HepG2 (cell line): Measurements from ENCODE around the gene MGAT1. TPM values are rescaled to one million over a fixed set of nuclear protein-coding genes. Genes with fewer than 3 reads are reported as not detected.

ENCODE experiments used
- ATAC-seq: fragments of 200-7000 bp; cut with Tn5 transposase; 3 replicates; pipeline ENCODE4 v1.9.1; 2020; ENCODE audit warnings: mild to moderate bottlenecking, moderate library complexity
- BruUV-seq: library from RNA; stranded (reverse); fragments of 400-500 nt; replicated peaks from 2 replicates; lab custom pipeline; 2021; lab: Mats Ljungman, UMichigan
- CTCF ChIA-PET: fragments of 300-600 bp; formaldehyde crosslinking; extraction: SDS; loops from one replicate; lab custom pipeline; 2021; ENCODE audit warnings: low total read pairs, inconsistent platforms, low intra/inter-chr PET ratio; lab: Yijun Ruan, JAX
- POLR2A ChIA-PET: fragments of 350-600 bp; sonication (Branson Sonifier 250); formaldehyde crosslinking; loops from one replicate; lab custom pipeline; 2020; ENCODE audit warnings: antibody characterized with exemption, inconsistent platforms; lab: Yijun Ruan, JAX
- DNase-seq: peaks from one replicate; pipeline ENCODE4 v3.0.0-alpha.2; 2015; ENCODE audit warnings: low spot score
- FAIRE-seq: peaks from 3 replicates; lab custom pipeline; 2011; peaks lifted over from hg19 to GRCh38; lab: Jason Lieb, UNC
- H2AFZ ChIP-seq: one replicate; pipeline ENCODE4 v1.6.1; 2011; ENCODE audit warnings: low read length, inconsistent platforms
- H3K27ac ChIP-seq: fragments of 300-600 bp; 3 replicates; pipeline ENCODE4 v1.8.0; 2011; ENCODE audit warnings: mixed run types, mild to moderate bottlenecking, mixed read lengths, low read length, inconsistent platforms; ENCODE audit not compliant: insufficient read depth; ENCODE audit errors: extremely low read length
- H3K27me3 ChIP-seq, 2 experiments: fragments of 200-600 bp in 1 of 2; 2 replicates in 1 of 2; 3 replicates in 1 of 2; pipeline versions ENCODE4 v1.6.0 to v1.8.0; 2011; ENCODE audit warnings: low read length in 2 of 2, mild to moderate bottlenecking in 2 of 2, moderate library complexity in 2 of 2, inconsistent platforms in 1 of 2; ENCODE audit not compliant: insufficient read depth in 2 of 2, control insufficient read depth in 1 of 2
- H3K36me3 ChIP-seq, 2 experiments: fragments of 200-600 bp in 1 of 2; replicated peaks in 1 of 2; 2 replicates in 1 of 2; 3 replicates in 1 of 2; pipeline versions ENCODE4 v1.5.1 to v1.8.0; 2011; ENCODE audit warnings: low read length in 2 of 2, inconsistent platforms in 1 of 2; ENCODE audit not compliant: insufficient read depth in 2 of 2, control insufficient read depth in 1 of 2
- H3K4me1 ChIP-seq: 2 replicates; pipeline ENCODE4 v1.5.1; 2012; ENCODE audit warnings: low read length, inconsistent platforms; ENCODE audit not compliant: insufficient read depth
- H3K4me2 ChIP-seq: 2 replicates; pipeline ENCODE4 v1.6.0; 2011; ENCODE audit warnings: low read depth, low read length, inconsistent platforms
- H3K4me3 ChIP-seq, 3 experiments: fragments of 200-600 bp in 1 of 3; sonication (generic), shearing (Covaris generic) in 1 of 3; replicated peaks in 1 of 3; 2 replicates each; pipeline ENCODE4 v1.5.1; 2011 to 2016; ENCODE audit warnings: low read length in 3 of 3, inconsistent platforms in 2 of 3, low read depth in 2 of 3, mild to moderate bottlenecking in 2 of 3, control low read depth in 1 of 3, mixed read lengths in 1 of 3; ENCODE audit not compliant: insufficient read depth in 1 of 3
- H3K79me2 ChIP-seq: one replicate; pipeline ENCODE4 v1.6.1; 2011; ENCODE audit warnings: low read length, inconsistent platforms; ENCODE audit not compliant: insufficient read depth
- H3K9ac ChIP-seq: 2 replicates; pipeline ENCODE4 v1.6.0; 2011; ENCODE audit warnings: mild to moderate bottlenecking, low read depth, low read length, inconsistent platforms; ENCODE audit not compliant: insufficient read depth
- H3K9me3 ChIP-seq: 2 replicates; pipeline ENCODE4 v1.5.1; 2012; ENCODE audit warnings: mild to moderate bottlenecking, low read length
- H4K20me1 ChIP-seq: 2 replicates; pipeline ENCODE4 v1.6.0; 2011; ENCODE audit warnings: inconsistent platforms, mild to moderate bottlenecking, low read length, moderate library complexity; ENCODE audit not compliant: insufficient read depth
- CENPT ChIP-seq: sonication (generic); formaldehyde crosslinking; IDR thresholded peaks from 2 replicates; pipeline ENCODE4 v1.8.0; 2022; ENCODE audit warnings: low read depth, mild to moderate bottlenecking, moderate library complexity, missing genetic modification reagents
- PRPF4 ChIP-seq: fragments of 200-400 bp; formaldehyde crosslinking; IDR thresholded peaks from 2 replicates; pipeline ENCODE4 v1.6.1; 2016; ENCODE audit warnings: low read length, low read depth; ENCODE audit not compliant: poor library complexity, severe bottlenecking
- RNF2 ChIP-seq: fragments of 450-650 bp; conservative IDR thresholded peaks from 2 replicates; pipeline ENCODE4 v1.6.1; 2016; ENCODE audit warnings: low read depth
- ZNF329 ChIP-seq: sonication (generic); formaldehyde crosslinking; IDR thresholded peaks from 2 replicates; pipeline ENCODE4 v1.9.0; 2021; ENCODE audit warnings: low read depth, mild to moderate bottlenecking, missing genetic modification reagents
- ZSCAN22 ChIP-seq: sonication (generic); formaldehyde crosslinking; IDR thresholded peaks from 2 replicates; pipeline ENCODE4 v1.4.0; 2020; ENCODE audit warnings: mild to moderate bottlenecking, missing genetic modification reagents
- WGBS: methylation state at CpG from one replicate; pipeline ENCODE4 v1.1.6; 2017; ENCODE audit warnings: low lambda C conversion rate; 5-methylcytosine and 5-hydroxymethylcytosine counted together
- in situ Hi-C: cut with HindIII; loops from 2 replicates; pipeline ENCODE4 v1.10.0; 2017; ENCODE audit warnings: low pct_unique_long_range_greater_than_20kb; ENCODE audit not compliant: extremely low pct_ligation_motif_present
- intact Hi-C: fragments of 100-400 bp; cut with micrococcal nuclease; formaldehyde crosslinking; loops from one replicate; pipeline ENCODE4 v1.10.0; 2022; ENCODE audit not compliant: unreplicated experiment
- polyA plus RNA-seq, 8 experiments: library from polyadenylated mRNA; depleted of rRNA in 3 of 8; stranded (reverse) in 7 of 8; unstranded in 1 of 8; fragments of >200 nt; fragmentation: Illumina TruSeq in 4 of 8; extraction: Trizol in 4 of 8; gene quantifications; 2 replicates each; pipeline versions ENCODE4 v1.2.1 to v1.2.3, GENCODE V29; 2011 to 2016; ENCODE audit warnings: low read depth in 4 of 8, missing spikeins in 1 of 8, mixed read lengths in 1 of 8; ENCODE audit not compliant: insufficient read depth in 1 of 8
- total RNA-seq, 5 experiments: library from RNA; depleted of rRNA; stranded (reverse); fragments of >200 nt; fragmentation: Illumina TruSeq; extraction: Trizol; gene quantifications; 2 replicates each; pipeline ENCODE4 v1.2.3, GENCODE V29; 2016; ENCODE audit warnings: low read depth in 1 of 5
- TF ChIP-seq, protein P1 (sequence below): sonication (generic); formaldehyde crosslinking; IDR thresholded peaks from 2 replicates; pipeline ENCODE4 v1.9.0; 2021; ENCODE audit warnings: mild to moderate bottlenecking, missing genetic modification reagents
- TF ChIP-seq, protein P2 (sequence below): sonication (generic); formaldehyde crosslinking; IDR thresholded peaks from 2 replicates; pipeline ENCODE4 v1.5.1; 2020; ENCODE audit warnings: mild to moderate bottlenecking, missing genetic modification reagents

MGAT1 gene
- total and polyA plus RNA-seq, 2 of the 13 experiments (the other 11 are each of a cell fraction or from before 2014, with no cell fraction given): 50.1 to 55.3 TPM

DNA sequence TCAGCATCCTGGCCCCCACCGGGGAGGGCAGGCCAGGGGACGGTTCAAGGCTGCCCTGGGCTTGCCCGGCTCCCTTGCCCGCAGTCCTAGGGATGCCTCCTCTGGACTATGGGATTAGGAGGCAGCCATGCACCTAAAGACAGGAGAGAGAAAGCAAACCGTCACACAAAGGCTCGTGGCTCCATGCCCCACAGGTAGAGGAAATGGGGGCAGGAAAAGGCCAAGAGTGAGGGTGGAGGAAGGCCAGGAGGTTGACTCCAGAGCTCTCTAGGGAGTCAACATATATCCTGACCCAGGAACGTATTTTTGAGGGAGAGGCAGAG is 9.7 kb downstream of the MGAT1 start:
- CTCF ChIA-PET: no interaction called here
- BruUV-seq: no TSS peak

More for the DNA sequence above, 9.7 kb downstream of the MGAT1 start:
- POLR2A ChIA-PET: no interaction called here
- FAIRE-seq (no peak), DNase-seq (no peak), ATAC-seq (peak; percentile 12; the same call in 1 of the 3 replicates)
- no peaks in the 10 kb centered on the region for H3K4me1 ChIP-seq
- H3K9ac ChIP-seq: no peak overlapping the region
- no peak overlapping the region for H2AFZ ChIP-seq
- H3K36me3 ChIP-seq: peaks cover 20 to 55% of the 10 kb centered on the region in 2 experiments; a peak in 4 of 5 replicates
- H3K79me2 ChIP-seq: peaks cover 40% of the 10 kb centered on the region
- H3K27me3 ChIP-seq: no peaks in the 10 kb centered on the region
- TF ChIP-seq ZNF329 (CRISPR knock-in tag): no peak
- TF ChIP-seq, protein P1, sequence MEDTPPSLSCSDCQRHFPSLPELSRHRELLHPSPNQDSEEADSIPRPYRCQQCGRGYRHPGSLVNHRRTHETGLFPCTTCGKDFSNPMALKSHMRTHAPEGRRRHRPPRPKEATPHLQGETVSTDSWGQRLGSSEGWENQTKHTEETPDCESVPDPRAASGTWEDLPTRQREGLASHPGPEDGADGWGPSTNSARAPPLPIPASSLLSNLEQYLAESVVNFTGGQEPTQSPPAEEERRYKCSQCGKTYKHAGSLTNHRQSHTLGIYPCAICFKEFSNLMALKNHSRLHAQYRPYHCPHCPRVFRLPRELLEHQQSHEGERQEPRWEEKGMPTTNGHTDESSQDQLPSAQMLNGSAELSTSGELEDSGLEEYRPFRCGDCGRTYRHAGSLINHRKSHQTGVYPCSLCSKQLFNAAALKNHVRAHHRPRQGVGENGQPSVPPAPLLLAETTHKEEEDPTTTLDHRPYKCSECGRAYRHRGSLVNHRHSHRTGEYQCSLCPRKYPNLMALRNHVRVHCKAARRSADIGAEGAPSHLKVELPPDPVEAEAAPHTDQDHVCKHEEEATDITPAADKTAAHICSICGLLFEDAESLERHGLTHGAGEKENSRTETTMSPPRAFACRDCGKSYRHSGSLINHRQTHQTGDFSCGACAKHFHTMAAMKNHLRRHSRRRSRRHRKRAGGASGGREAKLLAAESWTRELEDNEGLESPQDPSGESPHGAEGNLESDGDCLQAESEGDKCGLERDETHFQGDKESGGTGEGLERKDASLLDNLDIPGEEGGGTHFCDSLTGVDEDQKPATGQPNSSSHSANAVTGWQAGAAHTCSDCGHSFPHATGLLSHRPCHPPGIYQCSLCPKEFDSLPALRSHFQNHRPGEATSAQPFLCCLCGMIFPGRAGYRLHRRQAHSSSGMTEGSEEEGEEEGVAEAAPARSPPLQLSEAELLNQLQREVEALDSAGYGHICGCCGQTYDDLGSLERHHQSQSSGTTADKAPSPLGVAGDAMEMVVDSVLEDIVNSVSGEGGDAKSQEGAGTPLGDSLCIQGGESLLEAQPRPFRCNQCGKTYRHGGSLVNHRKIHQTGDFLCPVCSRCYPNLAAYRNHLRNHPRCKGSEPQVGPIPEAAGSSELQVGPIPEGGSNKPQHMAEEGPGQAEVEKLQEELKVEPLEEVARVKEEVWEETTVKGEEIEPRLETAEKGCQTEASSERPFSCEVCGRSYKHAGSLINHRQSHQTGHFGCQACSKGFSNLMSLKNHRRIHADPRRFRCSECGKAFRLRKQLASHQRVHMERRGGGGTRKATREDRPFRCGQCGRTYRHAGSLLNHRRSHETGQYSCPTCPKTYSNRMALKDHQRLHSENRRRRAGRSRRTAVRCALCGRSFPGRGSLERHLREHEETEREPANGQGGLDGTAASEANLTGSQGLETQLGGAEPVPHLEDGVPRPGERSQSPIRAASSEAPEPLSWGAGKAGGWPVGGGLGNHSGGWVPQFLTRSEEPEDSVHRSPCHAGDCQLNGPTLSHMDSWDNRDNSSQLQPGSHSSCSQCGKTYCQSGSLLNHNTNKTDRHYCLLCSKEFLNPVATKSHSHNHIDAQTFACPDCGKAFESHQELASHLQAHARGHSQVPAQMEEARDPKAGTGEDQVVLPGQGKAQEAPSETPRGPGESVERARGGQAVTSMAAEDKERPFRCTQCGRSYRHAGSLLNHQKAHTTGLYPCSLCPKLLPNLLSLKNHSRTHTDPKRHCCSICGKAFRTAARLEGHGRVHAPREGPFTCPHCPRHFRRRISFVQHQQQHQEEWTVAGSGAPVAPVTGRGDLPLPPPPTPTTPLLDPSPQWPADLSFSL (CRISPR knock-in tag): no peak
- TF ChIP-seq, protein P2, sequence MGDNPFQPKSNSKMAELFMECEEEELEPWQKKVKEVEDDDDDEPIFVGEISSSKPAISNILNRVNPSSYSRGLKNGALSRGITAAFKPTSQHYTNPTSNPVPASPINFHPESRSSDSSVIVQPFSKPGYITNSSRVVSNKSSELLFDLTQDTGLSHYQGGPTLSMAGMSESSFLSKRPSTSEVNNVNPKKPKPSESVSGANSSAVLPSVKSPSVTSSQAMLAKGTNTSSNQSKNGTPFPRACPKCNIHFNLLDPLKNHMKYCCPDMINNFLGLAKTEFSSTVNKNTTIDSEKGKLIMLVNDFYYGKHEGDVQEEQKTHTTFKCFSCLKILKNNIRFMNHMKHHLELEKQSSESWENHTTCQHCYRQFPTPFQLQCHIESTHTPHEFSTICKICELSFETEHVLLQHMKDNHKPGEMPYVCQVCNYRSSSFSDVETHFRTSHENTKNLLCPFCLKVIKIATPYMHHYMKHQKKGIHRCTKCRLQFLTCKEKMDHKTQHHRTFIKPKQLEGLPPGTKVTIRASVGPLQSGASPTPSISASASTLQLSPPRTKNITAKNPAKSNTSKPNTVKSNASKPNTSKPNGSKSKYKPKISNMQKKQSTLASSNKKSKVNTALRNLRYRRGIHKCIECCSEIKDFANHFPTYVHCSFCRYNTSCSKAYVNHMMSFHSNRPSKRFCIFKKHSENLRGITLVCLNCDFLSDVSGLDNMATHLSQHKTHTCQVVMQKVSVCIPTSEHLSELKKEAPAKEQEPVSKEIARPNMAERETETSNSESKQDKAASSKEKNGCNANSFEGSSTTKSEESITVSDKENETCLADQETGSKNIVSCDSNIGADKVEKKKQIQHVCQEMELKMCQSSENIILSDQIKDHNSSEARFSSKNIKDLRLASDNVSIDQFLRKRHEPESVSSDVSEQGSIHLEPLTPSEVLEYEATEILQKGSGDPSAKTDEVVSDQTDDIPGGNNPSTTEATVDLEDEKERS (CRISPR knock-in tag): no peak
- TF ChIP-seq PRPF4: no peak
- no peak for TF ChIP-seq ZSCAN22
- TF ChIP-seq RNF2: no peak
- TF ChIP-seq CENPT: no peak
- no peak overlapping the region for H3K4me3 ChIP-seq
- 87% methylated on average over 4 of the region's 7 CpGs for whole genome bisulfite sequencing
- H3K27ac ChIP-seq: no peak overlapping the region
- no peak overlapping the region for H3K4me2 ChIP-seq
- H3K9me3 ChIP-seq: no peaks in the 10 kb centered on the region
- intact Hi-C loops (no loop called here), in situ Hi-C loops (no loop called here)
- H4K20me1 ChIP-seq: peaks cover 35% of the 10 kb centered on the region
